Activated CD4-positive, alpha-beta T cell treated with anti-CD3 and anti-CD28 coated beads, Interleukin-10, Interleukin-2, amounts not matched to agents 100 ng/mL and 50 ng/mL, durations not matched to agents 16 hours and 8 hours (primary cell): ENCODE results near the gene OR1M1.
"Not testable (repeated sequence)": the region's sequence is repeated elsewhere in the genome, so short reads cannot be mapped to it uniquely, and the experiment has no call there.

Source experiments
- DNase-seq: peaks from one replicate; pipeline ENCODE4 v3.0.0-alpha.2; 2020

Gene OR1M1

GRCh38 chr19:9086761-9087160, at the start of gene OR1M1:
Gene OR1M1, plus strand, starts transcription at chr19:9087061. Its CDS starts 6,184 bp downstream, at chr19:9093245.
- DNase-seq, result no peak

GRCh38 chr19:9037400-9038062, 49.3 kb upstream of the OR1M1 start:
- DNase-seq, result no peak

GRCh38 chr19:9039728-9040127, 47.1 kb upstream of the OR1M1 start:
- no peak for DNase-seq

- DNase-seq, result no peak
These were observed 46.7 kb upstream of the OR1M1 start for GRCh38 chr19:9040131-9040530.

GRCh38 chr19:9041023-9041422, 45.8 kb upstream of the OR1M1 start:
- no peak for DNase-seq

- no peak for DNase-seq
These were observed 43.3 kb upstream of the OR1M1 start for GRCh38 chr19:9043524-9043923.

GRCh38 chr19:9044449-9044848, 42.4 kb upstream of the OR1M1 start:
- DNase-seq, result no peak

GRCh38 chr19:9046694-9047093, 40.2 kb upstream of the OR1M1 start:
- no peak for DNase-seq

- no peak for DNase-seq
These were observed 34.0 kb upstream of the OR1M1 start for GRCh38 chr19:9052894-9053293.

- not testable (repeated sequence) for DNase-seq
These were observed 33.2 kb upstream of the OR1M1 start for GRCh38 chr19:9053674-9054073.

- DNase-seq, result no peak
These were observed 32.7 kb upstream of the OR1M1 start for GRCh38 chr19:9054207-9054606.

- DNase-seq, result no peak
These were observed 32.1 kb upstream of the OR1M1 start for GRCh38 chr19:9054765-9055164.

- DNase-seq, result not testable (repeated sequence)
These were observed 30.7 kb upstream of the OR1M1 start for GRCh38 chr19:9056131-9056530.

- no peak for DNase-seq
These were observed 29.2 kb upstream of the OR1M1 start for GRCh38 chr19:9057505-9058258.

GRCh38 chr19:9058905-9059667, 27.8 kb upstream of the OR1M1 start:
- DNase-seq, result no peak

GRCh38 chr19:9060564-9061340, 26.1 kb upstream of the OR1M1 start:
- no peak for DNase-seq

GRCh38 chr19:9061879-9062278, 25.0 kb upstream of the OR1M1 start:
- no peak for DNase-seq

- DNase-seq, result no peak
These were observed 21.3 kb upstream of the OR1M1 start for GRCh38 chr19:9065457-9066014.

- DNase-seq, result no peak
These were observed 16.8 kb upstream of the OR1M1 start for GRCh38 chr19:9070066-9070465.

GRCh38 chr19:9071720-9072119, 15.1 kb upstream of the OR1M1 start:
- not testable (repeated sequence) for DNase-seq

GRCh38 chr19:9073806-9074205, 13.1 kb upstream of the OR1M1 start:
- DNase-seq, result no peak
